RWPE2 (cell line): ENCODE measurements around the gene LEO1.

ENCODE experiments used
- ATAC-seq: fragments of 200-7000 bp; cut with Tn5 transposase; 3 replicates; pipeline ENCODE4 v1.9.1; 2021; ENCODE audit warnings: low read depth
- DNase-seq: peaks from one replicate; pipeline ENCODE4 v3.0.0-alpha.2; 2020; ENCODE audit warnings: low spot score
- H3K27ac ChIP-seq: fragments of 450-650 bp; 2 replicates; pipeline ENCODE4 v1.5.1; 2017; ENCODE audit warnings: mild to moderate bottlenecking; ENCODE audit not compliant: poor library complexity, severe bottlenecking
- H3K27me3 ChIP-seq: fragments of 250-450 bp; sonication (Bioruptor Pico); 2 replicates; pipeline ENCODE4 v1.5.1; 2021; ENCODE audit warnings: mild to moderate bottlenecking, moderate library complexity; ENCODE audit not compliant: insufficient read depth, poor library complexity, severe bottlenecking
- H3K36me3 ChIP-seq: fragments of 250-450 bp; sonication (Bioruptor Pico); 2 replicates; pipeline ENCODE4 v1.5.1; 2020; ENCODE audit warnings: low read depth, mild to moderate bottlenecking, moderate library complexity
- H3K4me1 ChIP-seq: fragments of 250-450 bp; sonication (Bioruptor Pico); 2 replicates; pipeline ENCODE4 v1.5.1; 2021; ENCODE audit warnings: mild to moderate bottlenecking, moderate library complexity; ENCODE audit not compliant: insufficient read depth, poor library complexity, severe bottlenecking
- H3K4me3 ChIP-seq: fragments of 250-450 bp; sonication (Bioruptor Pico); 2 replicates; pipeline ENCODE4 v1.5.1; 2021; ENCODE audit warnings: mild to moderate bottlenecking, moderate library complexity; ENCODE audit not compliant: severe bottlenecking
- H3K9me3 ChIP-seq: fragments of 250-450 bp; sonication (Bioruptor Pico); 2 replicates; pipeline ENCODE4 v1.5.1; 2021; ENCODE audit warnings: mild to moderate bottlenecking, moderate library complexity; ENCODE audit not compliant: severe bottlenecking
- TF ChIP-seq, protein P1 (sequence below): fragments of 450-650 bp; IDR thresholded peaks from one replicate; pipeline ENCODE4 v1.5.1; 2017; ENCODE audit warnings: mild to moderate bottlenecking, moderate library complexity; ENCODE audit not compliant: poor library complexity, severe bottlenecking

LEO1 gene

DNA sequence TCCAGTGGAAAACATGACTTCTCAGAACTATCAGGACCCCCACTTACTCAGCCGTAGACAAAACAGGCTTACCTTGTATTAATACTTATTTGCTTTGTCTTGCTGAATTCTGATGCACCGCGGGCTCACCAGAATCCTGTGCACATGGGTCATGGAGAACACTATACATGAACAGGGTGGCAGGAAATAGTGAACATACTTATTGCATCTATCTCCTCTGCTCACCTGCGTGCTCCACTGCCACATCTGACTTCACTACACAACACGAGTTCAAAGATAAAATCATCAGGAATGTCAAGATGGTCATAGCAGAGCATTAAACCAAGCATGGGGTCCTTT lies 36.8 kb upstream of the LEO1 start:
- Histone ChIP-seq H3K9me3 (no peaks in the 10 kb centered on the region), H3K4me3 (no peak overlapping the region), H3K27me3 (no peaks in the 10 kb centered on the region), H3K4me1 (peaks cover 77% of the 10 kb centered on the region), H3K36me3 (no peaks in the 10 kb centered on the region), H3K27ac (peak overlapping the region; percentile 73)
- ATAC-seq, result no peak
- DNase-seq, result no peak
- TF ChIP-seq, protein P1, sequence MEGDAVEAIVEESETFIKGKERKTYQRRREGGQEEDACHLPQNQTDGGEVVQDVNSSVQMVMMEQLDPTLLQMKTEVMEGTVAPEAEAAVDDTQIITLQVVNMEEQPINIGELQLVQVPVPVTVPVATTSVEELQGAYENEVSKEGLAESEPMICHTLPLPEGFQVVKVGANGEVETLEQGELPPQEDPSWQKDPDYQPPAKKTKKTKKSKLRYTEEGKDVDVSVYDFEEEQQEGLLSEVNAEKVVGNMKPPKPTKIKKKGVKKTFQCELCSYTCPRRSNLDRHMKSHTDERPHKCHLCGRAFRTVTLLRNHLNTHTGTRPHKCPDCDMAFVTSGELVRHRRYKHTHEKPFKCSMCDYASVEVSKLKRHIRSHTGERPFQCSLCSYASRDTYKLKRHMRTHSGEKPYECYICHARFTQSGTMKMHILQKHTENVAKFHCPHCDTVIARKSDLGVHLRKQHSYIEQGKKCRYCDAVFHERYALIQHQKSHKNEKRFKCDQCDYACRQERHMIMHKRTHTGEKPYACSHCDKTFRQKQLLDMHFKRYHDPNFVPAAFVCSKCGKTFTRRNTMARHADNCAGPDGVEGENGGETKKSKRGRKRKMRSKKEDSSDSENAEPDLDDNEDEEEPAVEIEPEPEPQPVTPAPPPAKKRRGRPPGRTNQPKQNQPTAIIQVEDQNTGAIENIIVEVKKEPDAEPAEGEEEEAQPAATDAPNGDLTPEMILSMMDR, result no peak

DNA sequence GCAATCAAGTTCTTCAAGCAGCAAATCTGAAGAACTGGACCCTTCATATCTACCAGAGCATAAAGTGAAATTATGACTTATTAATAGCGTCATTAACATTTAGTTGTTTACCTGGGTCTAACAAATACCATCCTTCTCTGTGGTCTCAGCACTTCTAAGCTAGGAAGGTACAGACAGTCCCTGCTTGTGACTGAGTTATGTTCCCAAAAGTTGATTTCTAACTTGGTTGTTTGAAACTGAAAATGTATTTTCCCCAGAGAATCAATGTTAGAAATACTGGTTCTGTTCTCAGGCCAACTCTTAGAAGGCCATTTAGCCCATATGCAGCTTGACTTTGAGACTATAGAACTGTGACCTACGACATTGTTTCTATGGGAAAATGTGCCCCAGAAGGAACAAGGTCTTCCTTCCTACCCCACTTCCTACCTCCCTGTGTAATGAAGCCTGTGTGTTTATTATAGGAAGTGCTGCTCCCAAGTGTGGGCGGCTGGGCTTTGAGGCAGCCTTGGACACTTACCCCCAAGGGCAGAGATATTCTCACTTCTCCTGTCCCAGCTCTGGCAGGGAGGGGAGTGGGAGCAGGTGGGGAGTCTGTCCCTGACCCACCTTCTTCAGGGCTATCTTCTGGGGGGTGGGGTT lies 35.2 kb upstream of the LEO1 start:
- peaks cover 64% of the 10 kb centered on the region for H3K4me1 ChIP-seq
- H3K27me3 ChIP-seq, result no peaks in the 10 kb centered on the region
- no peak for DNase-seq
- H3K27ac ChIP-seq, result peak overlapping the region; percentile 42
- TF ChIP-seq, protein P1, result no peak
- no peaks in the 10 kb centered on the region for H3K36me3 ChIP-seq
- ATAC-seq, result no peak; the same call in 2 of the 3 replicates
- H3K4me3 ChIP-seq, result no peak overlapping the region
- H3K9me3 ChIP-seq, result no peaks in the 10 kb centered on the region

GRCh38 chr15:52005748-52006701 lies 34.4 kb upstream of the LEO1 start:
- TF ChIP-seq, protein P1, result no peak
- Histone ChIP-seq H3K4me3 (no peak overlapping the region), H3K4me1 (peaks cover 56% of the 10 kb centered on the region), H3K36me3 (no peaks in the 10 kb centered on the region), H3K9me3 (no peaks in the 10 kb centered on the region), H3K27ac (peak overlapping the region; percentile 42), H3K27me3 (no peaks in the 10 kb centered on the region)
- ATAC-seq (peak; percentile 73), DNase-seq (no peak)

- H3K27me3 ChIP-seq, result no peaks in the 10 kb centered on the region
- H3K36me3 ChIP-seq, result no peaks in the 10 kb centered on the region
- TF ChIP-seq, protein P1, result no peak
- H3K9me3 ChIP-seq, result no peaks in the 10 kb centered on the region
- DNase-seq, result no peak
- H3K4me3 ChIP-seq, result no peak overlapping the region
- peaks cover 46% of the 10 kb centered on the region for H3K4me1 ChIP-seq
- ATAC-seq, result no peak
- H3K27ac ChIP-seq, result no peak overlapping the region
Observed at GRCh38 chr15:52004806-52005205, 33.2 kb upstream of the LEO1 start.
